ENCODE data around the gene CDK14. TPM values are rescaled to one million over a fixed set of nuclear protein-coding genes. Genes with fewer than 3 reads are reported as not detected.

Gene CDK14
- total and polyA plus RNA-seq, 2 of the 8 experiments (the other 6 are each of a cell fraction or from before 2014, with no cell fraction given) = 5.5 to 47.3 TPM

- H3K4me1 ChIP-seq (replicated peaks in 1 of 4; ENCODE audit: control insufficient read depth in 3 of 4, insufficient read depth in 4 of 4, low read length in 3 of 4) = peaks cover 0 to 16% (median 10%) of the 10 kb centered on the region in 4 experiments; a peak in 4 of 7 replicates
- DNase-seq (ENCODE audit: low read depth in 1 of 2, low spot score in 2 of 2) = no peak
- no peak overlapping the region for H4K91ac ChIP-seq (replicated peaks; ENCODE audit: insufficient read length, low read length)
- TF ChIP-seq TEAD4 (IDR thresholded peaks at IDR 0.05; ENCODE audit: low read depth, low read length) (0 out of 2 replicates have a peak, but pooled peaks have one; percentile 4), KDM5A (IDR thresholded peaks at IDR 0.05; ENCODE audit: low read length) (no peak)
- H3K79me2 ChIP-seq (ENCODE audit: control insufficient read depth in 1 of 2, insufficient read depth in 2 of 2, low read length in 2 of 2) = peaks cover 0 to 16% of the 10 kb centered on the region in 2 experiments; a peak in 2 of 4 replicates
- POLR2A ChIA-PET (ENCODE audit: partially characterized antibody) = no interaction called here
- peak overlapping the region in 1 of 4 experiments; percentile 35; a peak in 1 of 8 replicates for H3K4me3 ChIP-seq (ENCODE audit: extremely low read depth in 1 of 4, insufficient read depth in 2 of 4, low read depth in 3 of 4, low read length in 4 of 4)
- no peaks in the 10 kb centered on the region for H3K9me3 ChIP-seq (ENCODE audit: insufficient read depth in 2 of 2, low read depth in 1 of 2, low read length in 1 of 2)
- H4K8ac ChIP-seq (ENCODE audit: extremely low read depth, insufficient read depth, low read length) = no peak overlapping the region
- H2BK120ac ChIP-seq (replicated peaks; ENCODE audit: low read depth, low read length) = no peak overlapping the region
- H2BK12ac ChIP-seq (ENCODE audit: low read depth, low read length) = no peak overlapping the region
- H3K36me3 ChIP-seq (ENCODE audit: control insufficient read depth in 2 of 4, insufficient read depth in 4 of 4, low read length in 3 of 4) = no peaks in the 10 kb centered on the region
- H4K5ac ChIP-seq (ENCODE audit: insufficient read length, low read depth, low read length) = no peak overlapping the region
- no peaks in the 10 kb centered on the region for H3K79me1 ChIP-seq (ENCODE audit: low read depth, low read length)
- FAIRE-seq = no peak
- CTCF ChIA-PET (ENCODE audit: partially characterized antibody) = interaction anchor here (0.6 to 2.4 kb wide), 8 partner anchors 20 to 466 kb away, joined by 3 to 12 read pairs (median 4); no protein-coding TSS in a partner anchor
- H3K27me3 ChIP-seq (replicated peaks in 1 of 4; ENCODE audit: control insufficient read depth in 3 of 4, extremely low read depth in 1 of 4, insufficient read depth in 3 of 4, low read length in 3 of 4) = peaks cover 0 to under 1% (median 0%) of the 10 kb centered on the region in 4 experiments; a peak in 2 of 7 replicates
- no peak overlapping the region for H3K18ac ChIP-seq (ENCODE audit: extremely low read depth, low read length)
- no peak overlapping the region for H3K23ac ChIP-seq (ENCODE audit: insufficient read length)
- no peak overlapping the region for H2BK5ac ChIP-seq (ENCODE audit: low read depth, low read length)
- no peaks in the 10 kb centered on the region for H3K23me2 ChIP-seq (ENCODE audit: low read depth, low read length)
- H2AFZ ChIP-seq (ENCODE audit: low read length) = no peak overlapping the region
- H2BK15ac ChIP-seq (ENCODE audit: low read length) = no peak overlapping the region
- no peaks in the 10 kb centered on the region for H4K20me1 ChIP-seq (replicated peaks in 1 of 2; ENCODE audit: control insufficient read depth in 1 of 2, insufficient read depth in 2 of 2, low read length in 2 of 2)
- no peak overlapping the region for H2AK5ac ChIP-seq (ENCODE audit: low read depth, low read length)
- H2BK20ac ChIP-seq (ENCODE audit: low read length) = no peak overlapping the region
- no peak overlapping the region for H3K14ac ChIP-seq (ENCODE audit: insufficient read length)
- 45% methylated on average over 3 of the region's 3 CpGs; no CpG with 5 or more reads in 1 of the 2 experiments for WGBS, 2 experiments (ENCODE audit: extremely low coverage in 1 of 2, insufficient coverage in 1 of 2, insufficient read length in 1 of 2, insufficient replicate concordance in 2 of 2, low coverage in 1 of 2, low lambda C conversion rate in 2 of 2, missing lambda C conversion rate in 1 of 2)
- H3K4me2 ChIP-seq (ENCODE audit: insufficient read depth in 1 of 2, low read depth in 2 of 2, low read length in 2 of 2) = peak overlapping the region; percentile 2 to 30; a peak in 2 of 4 replicates
- no peak overlapping the region for H3K4ac ChIP-seq (replicated peaks; ENCODE audit: insufficient read length, low read depth, low read length)
- H3K56ac ChIP-seq (replicated peaks; ENCODE audit: insufficient read length, low read depth, low read length) = no peak overlapping the region
- H3K27ac ChIP-seq (ENCODE audit: low read depth, low read length) = no peak overlapping the region
- H3K9ac ChIP-seq (replicated peaks in 1 of 4; ENCODE audit: extremely low read depth in 1 of 4, low read depth in 3 of 4, low read length in 3 of 4) = no peak overlapping the region
Measured at GRCh38 chr7:90626013-90626412, 29.9 kb downstream of the CDK14 start.
